ENCODE measurements around the gene COG8. TPM values are rescaled to one million over a fixed set of nuclear protein-coding genes. Genes with fewer than 3 reads are reported as not detected.

The COG8 gene, protein sequence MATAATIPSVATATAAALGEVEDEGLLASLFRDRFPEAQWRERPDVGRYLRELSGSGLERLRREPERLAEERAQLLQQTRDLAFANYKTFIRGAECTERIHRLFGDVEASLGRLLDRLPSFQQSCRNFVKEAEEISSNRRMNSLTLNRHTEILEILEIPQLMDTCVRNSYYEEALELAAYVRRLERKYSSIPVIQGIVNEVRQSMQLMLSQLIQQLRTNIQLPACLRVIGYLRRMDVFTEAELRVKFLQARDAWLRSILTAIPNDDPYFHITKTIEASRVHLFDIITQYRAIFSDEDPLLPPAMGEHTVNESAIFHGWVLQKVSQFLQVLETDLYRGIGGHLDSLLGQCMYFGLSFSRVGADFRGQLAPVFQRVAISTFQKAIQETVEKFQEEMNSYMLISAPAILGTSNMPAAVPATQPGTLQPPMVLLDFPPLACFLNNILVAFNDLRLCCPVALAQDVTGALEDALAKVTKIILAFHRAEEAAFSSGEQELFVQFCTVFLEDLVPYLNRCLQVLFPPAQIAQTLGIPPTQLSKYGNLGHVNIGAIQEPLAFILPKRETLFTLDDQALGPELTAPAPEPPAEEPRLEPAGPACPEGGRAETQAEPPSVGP
- 19.8 to 27.3 TPM (median 25.6 TPM) in 5 replicates for total RNA-seq (2022; extraction: Qiagen RNA extraction; ENCODE audit: low read depth)

DNA sequence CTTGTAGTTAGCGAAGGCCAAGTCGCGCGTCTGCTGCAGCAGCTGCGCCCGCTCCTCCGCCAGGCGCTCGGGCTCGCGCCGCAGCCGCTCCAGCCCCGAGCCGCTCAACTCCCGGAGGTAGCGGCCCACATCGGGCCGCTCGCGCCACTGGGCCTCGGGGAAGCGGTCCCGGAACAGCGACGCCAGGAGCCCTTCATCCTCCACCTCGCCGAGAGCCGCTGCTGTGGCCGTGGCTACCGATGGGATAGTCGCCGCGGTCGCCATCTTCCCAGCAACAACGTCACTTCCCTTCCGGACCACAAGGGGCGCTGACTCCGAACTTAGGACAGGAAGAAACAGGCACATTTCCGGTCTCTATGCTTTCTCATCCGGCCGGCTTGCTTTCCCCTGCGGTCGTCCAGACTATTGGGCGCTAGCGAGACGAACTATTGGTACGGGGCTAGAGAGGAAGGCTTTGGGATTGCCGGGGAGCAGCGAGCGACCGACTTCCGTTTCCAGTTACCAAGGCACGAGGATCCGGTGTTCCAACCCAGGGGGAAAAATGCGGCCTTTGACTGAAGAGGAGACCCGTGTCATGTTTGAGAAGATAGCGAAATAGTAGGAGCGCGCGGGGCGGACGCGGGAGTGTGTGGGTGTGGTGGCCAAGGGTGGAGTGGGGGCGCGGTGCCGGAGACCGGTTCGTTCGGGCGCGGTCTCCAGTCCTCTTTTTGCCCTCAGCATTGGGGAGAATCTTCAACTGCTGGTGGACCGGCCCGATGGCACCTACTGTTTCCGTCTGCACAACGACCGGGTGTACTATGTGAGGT, at the start of gene COG8, which contains the start of gene NIP7:
COG8 (minus strand) TSS at position 276 of the 806 bp plus-strand sequence; CDS start at position 264, 12 bp downstream.
NIP7 (plus strand) TSS at position 484 of the 806 bp plus-strand sequence; CDS start at position 542, 58 bp downstream.

DNA sequence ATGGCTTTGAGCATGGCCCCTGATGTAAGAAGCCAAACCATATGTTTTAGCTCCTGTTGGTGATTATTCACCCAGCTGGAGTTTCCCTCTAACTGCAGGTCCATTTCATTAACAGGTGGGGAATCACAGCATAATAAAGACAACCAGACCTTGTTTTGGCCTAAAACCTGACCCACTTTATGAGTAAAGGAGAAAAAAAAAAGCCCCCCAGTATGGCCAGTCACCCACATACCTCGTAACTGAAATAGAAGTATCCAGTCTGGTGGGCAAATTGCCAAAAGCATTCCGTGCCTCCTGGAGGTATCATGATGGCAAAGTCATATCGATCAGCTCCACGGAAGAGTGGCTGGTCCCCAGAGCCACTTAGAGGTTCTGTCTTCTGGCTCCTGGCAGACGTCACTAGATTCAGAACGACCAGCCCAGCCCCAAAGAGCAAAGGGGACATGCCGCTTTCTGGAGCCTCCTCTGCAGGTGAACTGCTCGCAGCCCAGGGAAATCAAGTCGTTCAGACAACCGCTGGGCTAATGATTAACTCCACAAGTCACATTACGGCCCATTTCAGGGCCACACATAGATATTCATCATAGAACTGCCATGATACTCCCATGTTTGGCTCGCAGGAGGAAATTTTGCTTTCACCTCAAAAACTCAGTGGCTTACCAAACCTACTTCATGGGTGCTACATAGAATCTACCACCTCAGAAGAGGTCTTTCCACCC, 12.1 kb upstream of the COG8 start, which contains the start of gene TMED6:
TMED6 (minus strand) TSS at position 478 of the 719 bp plus-strand sequence; CDS start at position 445, 33 bp downstream.

GRCh38 chr16:69330286-69331109, 8.9 kb downstream of the COG8 start, which contains the start of gene PDF:
Gene PDF (minus strand): TSS chr16:69330588. CDS start chr16:69330570, 18 bp downstream.

GRCh38 chr16:69310653-69311532, 28.5 kb downstream of the COG8 start, which contains the start of gene VPS4A:
Gene VPS4A (plus strand): TSS chr16:69311350. CDS start chr16:69311512, 162 bp downstream.

Other genes starting within 250 kb of the COG8 start
- gene HAS3, start 233.9 kb downstream of the COG8 start, total RNA-seq (2022; extraction: Qiagen RNA extraction; ENCODE audit: low read depth), result 38.9 to 59.6 TPM (median 52.0 TPM) in 5 replicates
- gene CHTF8, start 207.0 kb downstream of the COG8 start, total RNA-seq (2022; extraction: Qiagen RNA extraction; ENCODE audit: low read depth), result 106 to 134 TPM (median 125 TPM) in 5 replicates
- gene UTP4, start 206.9 kb downstream of the COG8 start, total RNA-seq (2022; extraction: Qiagen RNA extraction; ENCODE audit: low read depth), result 85.6 to 97.9 TPM (median 88.6 TPM) in 5 replicates
- 5.1 to 7.1 TPM (median 6.9 TPM) in 5 replicates for gene SNTB2, start 152.4 kb downstream of the COG8 start, total RNA-seq (2022; extraction: Qiagen RNA extraction; ENCODE audit: low read depth)
- 30.4 to 33.1 TPM (median 30.6 TPM) in 5 replicates for gene VPS4A, start 28.2 kb downstream of the COG8 start, total RNA-seq (2022; extraction: Qiagen RNA extraction; ENCODE audit: low read depth)
- gene PDF, start 9.0 kb downstream of the COG8 start, total RNA-seq (2022; extraction: Qiagen RNA extraction; ENCODE audit: low read depth), result 22.7 to 49.0 TPM (median 40.1 TPM) in 5 replicates
- 50.6 to 76.3 TPM (median 58.4 TPM) in 5 replicates for gene NIP7, start 208 bp upstream of the COG8 start, total RNA-seq (2022; extraction: Qiagen RNA extraction; ENCODE audit: low read depth)
- not detected in 5 replicates for gene TMED6, start 12.2 kb upstream of the COG8 start, total RNA-seq (2022; extraction: Qiagen RNA extraction; ENCODE audit: low read depth)
- gene TERF2, start 46.4 kb upstream of the COG8 start, total RNA-seq (2022; extraction: Qiagen RNA extraction; ENCODE audit: low read depth), result 20.3 to 28.6 TPM (median 22.7 TPM) in 5 replicates
- gene CYB5B, start 85.1 kb upstream of the COG8 start, total RNA-seq (2022; extraction: Qiagen RNA extraction; ENCODE audit: low read depth), result 195 to 237 TPM (median 215 TPM) in 5 replicates
- gene NFAT5, start 226.4 kb upstream of the COG8 start, total RNA-seq (2022; extraction: Qiagen RNA extraction; ENCODE audit: low read depth), result 2.4 to 7.7 TPM (median 7.5 TPM) in 5 replicates